K562 treated with DMSO at 1 percent for 12 hours (cell line): Measurements from ENCODE around the gene TAPT1. TPM values are rescaled to one million over a fixed set of nuclear protein-coding genes. Genes with fewer than 3 reads are reported as not detected.

Experiments
- total RNA-seq: library from RNA; unstranded; fragments of 300-600 nt; gene quantifications from 2 replicates; pipeline ENCODE4 v1.2.3, GENCODE V29; 2022; ENCODE audit not compliant: insufficient read depth

TAPT1 gene, protein sequence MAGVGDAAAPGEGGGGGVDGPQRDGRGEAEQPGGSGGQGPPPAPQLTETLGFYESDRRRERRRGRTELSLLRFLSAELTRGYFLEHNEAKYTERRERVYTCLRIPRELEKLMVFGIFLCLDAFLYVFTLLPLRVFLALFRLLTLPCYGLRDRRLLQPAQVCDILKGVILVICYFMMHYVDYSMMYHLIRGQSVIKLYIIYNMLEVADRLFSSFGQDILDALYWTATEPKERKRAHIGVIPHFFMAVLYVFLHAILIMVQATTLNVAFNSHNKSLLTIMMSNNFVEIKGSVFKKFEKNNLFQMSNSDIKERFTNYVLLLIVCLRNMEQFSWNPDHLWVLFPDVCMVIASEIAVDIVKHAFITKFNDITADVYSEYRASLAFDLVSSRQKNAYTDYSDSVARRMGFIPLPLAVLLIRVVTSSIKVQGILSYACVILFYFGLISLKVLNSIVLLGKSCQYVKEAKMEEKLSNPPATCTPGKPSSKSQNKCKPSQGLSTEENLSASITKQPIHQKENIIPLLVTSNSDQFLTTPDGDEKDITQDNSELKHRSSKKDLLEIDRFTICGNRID
- total RNA-seq: 3.8 and 16.2 TPM in 2 replicates

GRCh38 chr4:16225863-16226815 lies at the start of gene TAPT1:
TSS of gene TAPT1 (minus strand) at chr4:16226471. CDS start at chr4:16226457, 14 bp downstream.

Other genes with a start within 250 kb of the TAPT1 start
- gene PROM1, start 142.4 kb downstream of the TAPT1 start, total RNA-seq: not detected in 2 replicates